ENCODE measurements around the gene PTPRN. TPM values are rescaled to one million over a fixed set of nuclear protein-coding genes. Genes with fewer than 3 reads are reported as not detected.

PTPRN gene
- total RNA-seq, 1 experiment from 2014 or later, result not detected

DNA sequence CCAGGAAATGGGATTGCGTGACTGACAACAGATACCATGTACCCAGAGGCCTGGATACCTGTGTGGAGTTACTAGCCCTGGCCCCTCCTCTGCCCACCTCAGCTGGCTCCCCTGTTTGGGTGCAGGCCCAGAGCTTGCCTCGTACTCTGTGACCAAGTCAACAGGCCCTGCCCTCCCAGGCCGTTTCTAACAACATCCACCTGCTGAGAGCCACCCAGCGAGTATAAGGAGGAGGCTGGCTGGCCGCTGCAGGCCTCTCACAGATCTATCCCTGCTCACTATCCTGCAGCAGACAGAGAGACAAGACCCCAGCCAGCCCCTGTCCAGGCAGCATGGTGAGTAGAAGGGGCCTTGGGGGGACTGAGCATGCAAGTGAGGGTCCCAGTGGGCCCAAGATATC is 43.0 kb downstream of the PTPRN start:
- H3K36me3 ChIP-seq (ENCODE audit: control insufficient read depth in 1 of 2, insufficient read depth in 2 of 2, low read length in 2 of 2), result no peaks in the 10 kb centered on the region
- no peak overlapping the region for H3K4me2 ChIP-seq (ENCODE audit: low read length)
- H3K27me3 ChIP-seq (ENCODE audit: insufficient read depth, low read length), result peaks cover 1% of the 10 kb centered on the region; the same call in 1 of the 2 replicates
- no peak overlapping the region for H3K27ac ChIP-seq (ENCODE audit: low read depth, low read length)
- ChIA-PET POLR2A (no interaction called here), CTCF (interaction anchor here (1.4 kb wide), 1 partner anchor 29 kb away, joined by 4 read pairs; no protein-coding TSS in a partner anchor), RAD21 (ENCODE audit: low non-redundant PET in 1 of 2, low total read pairs in 2 of 2, uncharacterized antibody in 2 of 2, unreplicated experiment in 2 of 2) (no interaction called here)
- intact Hi-C loops (cut with micrococcal nuclease), result no loop called here
- DNase-seq (ENCODE audit: low read depth, low spot score) (no peak), ATAC-seq (no peak)
- no peaks in the 10 kb centered on the region for H4K20me1 ChIP-seq (ENCODE audit: insufficient read depth)
- TF ChIP-seq SIN3A (IDR thresholded peaks at IDR 0.05; ENCODE audit: low read depth) (no peak), FOSL1 (IDR thresholded peaks at IDR 0.05; ENCODE audit: low read depth) (no peak), RAD21 (IDR thresholded peaks at IDR 0.05; ENCODE audit: low read depth) (no peak), REST (IDR thresholded peaks at IDR 0.05; ENCODE audit: low read depth) (no peak), ZBTB33 (IDR thresholded peaks at IDR 0.05; ENCODE audit: extremely low read depth, insufficient replicate concordance, low read length) (no peak), YY1 (IDR thresholded peaks at IDR 0.05; ENCODE audit: extremely low read depth, insufficient replicate concordance, low read depth, low read length) (no peak), EGR1 (IDR thresholded peaks at IDR 0.05; ENCODE audit: low read depth) (no peak), CEBPB (IDR thresholded peaks at IDR 0.05; ENCODE audit: low read depth) (no peak), ELF1 (IDR thresholded peaks at IDR 0.05; ENCODE audit: borderline replicate concordance, low read depth) (no peak), POLR2A (IDR thresholded peaks at IDR 0.05; ENCODE audit: borderline replicate concordance, extremely low read depth, insufficient read depth, insufficient read length) (no peak), SRF (IDR thresholded peaks at IDR 0.05; ENCODE audit: low read depth) (no peak), SP1 (IDR thresholded peaks at IDR 0.05; ENCODE audit: low read depth) (no peak)
- TF ChIP-seq, protein P1, sequence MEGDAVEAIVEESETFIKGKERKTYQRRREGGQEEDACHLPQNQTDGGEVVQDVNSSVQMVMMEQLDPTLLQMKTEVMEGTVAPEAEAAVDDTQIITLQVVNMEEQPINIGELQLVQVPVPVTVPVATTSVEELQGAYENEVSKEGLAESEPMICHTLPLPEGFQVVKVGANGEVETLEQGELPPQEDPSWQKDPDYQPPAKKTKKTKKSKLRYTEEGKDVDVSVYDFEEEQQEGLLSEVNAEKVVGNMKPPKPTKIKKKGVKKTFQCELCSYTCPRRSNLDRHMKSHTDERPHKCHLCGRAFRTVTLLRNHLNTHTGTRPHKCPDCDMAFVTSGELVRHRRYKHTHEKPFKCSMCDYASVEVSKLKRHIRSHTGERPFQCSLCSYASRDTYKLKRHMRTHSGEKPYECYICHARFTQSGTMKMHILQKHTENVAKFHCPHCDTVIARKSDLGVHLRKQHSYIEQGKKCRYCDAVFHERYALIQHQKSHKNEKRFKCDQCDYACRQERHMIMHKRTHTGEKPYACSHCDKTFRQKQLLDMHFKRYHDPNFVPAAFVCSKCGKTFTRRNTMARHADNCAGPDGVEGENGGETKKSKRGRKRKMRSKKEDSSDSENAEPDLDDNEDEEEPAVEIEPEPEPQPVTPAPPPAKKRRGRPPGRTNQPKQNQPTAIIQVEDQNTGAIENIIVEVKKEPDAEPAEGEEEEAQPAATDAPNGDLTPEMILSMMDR (IDR thresholded peaks at IDR 0.05 in 2 of 3, conservative IDR thresholded peaks at IDR 0.05 in 1 of 3; ENCODE audit: borderline replicate concordance in 1 of 3, insufficient read depth in 1 of 3, low read depth in 2 of 3, low read length in 2 of 3), result no peak
- H3K4me3 ChIP-seq (replicated peaks in 1 of 2; ENCODE audit: low read depth in 1 of 2, low read length in 2 of 2), result no peak overlapping the region
- no peaks in the 10 kb centered on the region; a peak in 1 of 4 replicates for H3K4me1 ChIP-seq (ENCODE audit: control insufficient read depth in 1 of 2, insufficient read depth in 2 of 2, low read length in 2 of 2)
- H3K9ac ChIP-seq (ENCODE audit: low read length), result no peak overlapping the region
- no peaks in the 10 kb centered on the region for H3K9me3 ChIP-seq (ENCODE audit: control insufficient read depth in 1 of 2, insufficient read depth in 1 of 2, low read depth in 1 of 2, low read length in 2 of 2)
- H3K9me2 ChIP-seq (ENCODE audit: insufficient read depth), result no peaks in the 10 kb centered on the region
- no peaks in the 10 kb centered on the region for H3K79me2 ChIP-seq (ENCODE audit: insufficient read depth, low read length)
- no peak overlapping the region for H2AFZ ChIP-seq (ENCODE audit: low read depth, low read length, poor library complexity, severe bottlenecking)
- BruUV-seq (replicated peaks), result no TSS peak

Data from HCT116 (cell line).